ENCODE results near the gene SCGB1D2.
A peak's percentile ranks its signal among the peaks of the same experiment; 100 is the strongest.

SCGB1D2 gene

GRCh38 chr11:62266558-62266957 lies 24.5 kb downstream of the SCGB1D2 start:
- TF ChIP-seq ELF4 (IDR thresholded peaks at IDR 0.05) (no peak), ARNT (IDR thresholded peaks at IDR 0.05) (no peak), SP1 (IDR thresholded peaks at IDR 0.05) (no peak), FOXM1 (IDR thresholded peaks at IDR 0.05; ENCODE audit: borderline replicate concordance) (no peak), BHLHE40 (IDR thresholded peaks at IDR 0.05; ENCODE audit: borderline replicate concordance) (no peak), TARDBP (IDR thresholded peaks at IDR 0.05) (no peak), L3MBTL2 (conservative IDR thresholded peaks at IDR 0.05) (no peak), PKNOX1 (IDR thresholded peaks at IDR 0.05) (no peak), ZNF384 (IDR thresholded peaks at IDR 0.05) (no peak), SUZ12 (IDR thresholded peaks at IDR 0.05) (no peak), CTBP1 (IDR thresholded peaks at IDR 0.05; ENCODE audit: borderline replicate concordance) (no peak), LEF1 (IDR thresholded peaks at IDR 0.05; ENCODE audit: borderline replicate concordance) (no peak), FOXA1 (IDR thresholded peaks at IDR 0.05) (no peak), NFRKB (IDR thresholded peaks at IDR 0.05) (no peak), HDGF (IDR thresholded peaks at IDR 0.05; ENCODE audit: borderline replicate concordance) (no peak), FOXK2 (IDR thresholded peaks at IDR 0.05) (no peak)
- DNase-seq (ENCODE audit: extremely low spot score), result no peak
- ChIA-PET CTCF (no interaction called here), POLR2A (no interaction called here)

- DNase-seq (ENCODE audit: extremely low spot score), result no peak
- TF ChIP-seq ARNT (IDR thresholded peaks at IDR 0.05) (no peak), FOXA1 (IDR thresholded peaks at IDR 0.05) (no peak), ELF4 (IDR thresholded peaks at IDR 0.05) (no peak), PKNOX1 (IDR thresholded peaks at IDR 0.05) (no peak)
- CTCF ChIA-PET, result no interaction called here
- POLR2A ChIA-PET, result no interaction called here
Observed at GRCh38 chr11:62267050-62267449, 25.0 kb downstream of the SCGB1D2 start.

GRCh38 chr11:62267576-62267975 lies 25.5 kb downstream of the SCGB1D2 start:
- CTCF ChIA-PET, result no interaction called here

GRCh38 chr11:62269654-62270278 lies 27.7 kb downstream of the SCGB1D2 start, which contains the start of gene SCGB2A2:
Gene SCGB2A2 (plus strand): TSS chr11:62270158. CDS start chr11:62270217, 59 bp downstream.
- peak; percentile 20 for DNase-seq (ENCODE audit: extremely low spot score)
- TF ChIP-seq NFRKB (IDR thresholded peaks at IDR 0.05), result no peak
- TF ChIP-seq PKNOX1 (IDR thresholded peaks at IDR 0.05), result no peak
- TF ChIP-seq CTBP1 (IDR thresholded peaks at IDR 0.05; ENCODE audit: borderline replicate concordance), result no peak
- no peak for TF ChIP-seq BHLHE40 (IDR thresholded peaks at IDR 0.05; ENCODE audit: borderline replicate concordance)
- TF ChIP-seq ARNT (IDR thresholded peaks at IDR 0.05), result no peak
- POLR2A ChIA-PET, result no interaction called here
- CTCF ChIA-PET, result no interaction called here

More at GRCh38 chr11:62267576-62267975, 25.5 kb downstream of the SCGB1D2 start:
- TF ChIP-seq BHLHE40 (IDR thresholded peaks at IDR 0.05; ENCODE audit: borderline replicate concordance), result no peak
- TF ChIP-seq CTBP1 (IDR thresholded peaks at IDR 0.05; ENCODE audit: borderline replicate concordance), result no peak
- TF ChIP-seq L3MBTL2 (conservative IDR thresholded peaks at IDR 0.05), result no peak
- no peak for TF ChIP-seq SUZ12 (IDR thresholded peaks at IDR 0.05)
- no peak for TF ChIP-seq FOXA1 (IDR thresholded peaks at IDR 0.05)
- TF ChIP-seq FOXK2 (IDR thresholded peaks at IDR 0.05), result no peak
- no peak for TF ChIP-seq SP1 (IDR thresholded peaks at IDR 0.05)
- POLR2A ChIA-PET, result no interaction called here
- no peak for DNase-seq (ENCODE audit: extremely low spot score)

GRCh38 chr11:62273284-62273683 lies 31.2 kb downstream of the SCGB1D2 start:
- DNase-seq (ENCODE audit: extremely low spot score), result no peak
- CTCF ChIA-PET, result no interaction called here
- POLR2A ChIA-PET, result no interaction called here
- no peak for TF ChIP-seq FOXK2 (IDR thresholded peaks at IDR 0.05)
- TF ChIP-seq L3MBTL2 (conservative IDR thresholded peaks at IDR 0.05), result no peak
- no peak for TF ChIP-seq LEF1 (IDR thresholded peaks at IDR 0.05; ENCODE audit: borderline replicate concordance)
- no peak for TF ChIP-seq SUZ12 (IDR thresholded peaks at IDR 0.05)
- no peak for TF ChIP-seq ELF4 (IDR thresholded peaks at IDR 0.05)
- TF ChIP-seq NFRKB (IDR thresholded peaks at IDR 0.05), result no peak
- no peak for TF ChIP-seq HDGF (IDR thresholded peaks at IDR 0.05; ENCODE audit: borderline replicate concordance)
- TF ChIP-seq ARNT (IDR thresholded peaks at IDR 0.05), result no peak
- TF ChIP-seq FOXA1 (IDR thresholded peaks at IDR 0.05), result no peak
- no peak for TF ChIP-seq ZNF384 (IDR thresholded peaks at IDR 0.05)
- no peak for TF ChIP-seq BHLHE40 (IDR thresholded peaks at IDR 0.05; ENCODE audit: borderline replicate concordance)
- no peak for TF ChIP-seq PKNOX1 (IDR thresholded peaks at IDR 0.05)

GRCh38 chr11:62273789-62274275 lies 31.8 kb downstream of the SCGB1D2 start:
- DNase-seq (ENCODE audit: extremely low spot score), result no peak
- no peak for TF ChIP-seq BHLHE40 (IDR thresholded peaks at IDR 0.05; ENCODE audit: borderline replicate concordance)
- no peak for TF ChIP-seq SUZ12 (IDR thresholded peaks at IDR 0.05)
- TF ChIP-seq HDGF (IDR thresholded peaks at IDR 0.05; ENCODE audit: borderline replicate concordance), result no peak
- no peak for TF ChIP-seq TARDBP (IDR thresholded peaks at IDR 0.05)
- TF ChIP-seq L3MBTL2 (conservative IDR thresholded peaks at IDR 0.05), result no peak
- ChIA-PET POLR2A (interaction anchor here (1.1 kb wide), 1 partner anchor 37 kb away, joined by 3 read pairs; no protein-coding TSS in a partner anchor), CTCF (no interaction called here)
